HepG2 (cell line): ENCODE results near the gene AJM1. TPM values are rescaled to one million over a fixed set of nuclear protein-coding genes. Genes with fewer than 3 reads are reported as not detected.

Source experiments
- HIC2 ChIP-seq: sonication (generic); formaldehyde crosslinking; IDR thresholded peaks from 2 replicates; pipeline ENCODE4 v1.9.0; 2022; ENCODE audit warnings: low read depth, missing genetic modification reagents
- IRF2 ChIP-seq: IDR thresholded peaks from 2 replicates; pipeline ENCODE4 v1.6.1; 2018; ENCODE audit warnings: missing genetic modification reagents, missing compliant biosample characterization
- MXD4 ChIP-seq: IDR thresholded peaks from 2 replicates; pipeline ENCODE4 v1.6.1; 2016; ENCODE audit warnings: mild to moderate bottlenecking, missing biosample characterization, missing genetic modification reagents
- MYNN ChIP-seq: sonication (generic); formaldehyde crosslinking; IDR thresholded peaks from 2 replicates; pipeline ENCODE4 v1.4.0; 2020; ENCODE audit warnings: mild to moderate bottlenecking, low read depth, missing genetic modification reagents
- NCOA2 ChIP-seq: sonication (generic); formaldehyde crosslinking; IDR thresholded peaks from 2 replicates; pipeline ENCODE4 v1.8.0; 2022; ENCODE audit warnings: inconsistent platforms
- RXRA ChIP-seq: sonication (generic); formaldehyde crosslinking; IDR thresholded peaks from 2 replicates; pipeline ENCODE4 v1.5.1; 2020; ENCODE audit warnings: missing genetic modification reagents
- SMARCE1 ChIP-seq: fragments of 450-650 bp; IDR thresholded peaks from 2 replicates; pipeline ENCODE4 v1.6.1; 2017; ENCODE audit warnings: borderline replicate concordance
- SOX13 ChIP-seq, 3 experiments: fragments of 450-650 bp in 1 of 3; sonication (generic) in 1 of 3; formaldehyde crosslinking in 1 of 3; IDR thresholded peaks in 2 of 3; conservative IDR thresholded peaks in 1 of 3; 2 replicates each; pipeline versions ENCODE4 v1.5.0 to v1.6.1; 2016 to 2020; ENCODE audit warnings: antibody characterized with exemption in 1 of 3, mild to moderate bottlenecking in 1 of 3, missing compliant biosample characterization in 1 of 3, missing genetic modification reagents in 1 of 3, moderate library complexity in 1 of 3
- SOX6 ChIP-seq, 2 experiments: fragments of 450-650 bp in 1 of 2; sonication (generic) in 1 of 2; formaldehyde crosslinking in 1 of 2; IDR thresholded peaks; 2 replicates each; pipeline versions ENCODE4 v1.4.0 to v1.6.1; 2017 to 2020; ENCODE audit warnings: antibody characterized with exemption in 1 of 2, mild to moderate bottlenecking in 1 of 2, missing genetic modification reagents in 1 of 2
- ZNF260 ChIP-seq: sonication (generic); formaldehyde crosslinking; IDR thresholded peaks from 2 replicates; pipeline ENCODE4 v1.4.0; 2020; ENCODE audit warnings: missing genetic modification reagents, low read depth, mild to moderate bottlenecking, borderline replicate concordance
- ZNF33A ChIP-seq: sonication (generic); formaldehyde crosslinking; IDR thresholded peaks from 2 replicates; pipeline ENCODE4 v1.5.1; 2020; ENCODE audit warnings: missing genetic modification reagents, mild to moderate bottlenecking, moderate library complexity, borderline replicate concordance
- ZNF34 ChIP-seq: sonication (generic); formaldehyde crosslinking; IDR thresholded peaks from 2 replicates; pipeline ENCODE4 v1.4.0; 2020; ENCODE audit warnings: mild to moderate bottlenecking, missing genetic modification reagents, borderline replicate concordance
- ZNF501 ChIP-seq: sonication (generic); formaldehyde crosslinking; IDR thresholded peaks from 2 replicates; pipeline ENCODE4 v1.5.1; 2020; ENCODE audit warnings: mild to moderate bottlenecking, moderate library complexity, missing genetic modification reagents
- ZNF646 ChIP-seq: sonication (generic); formaldehyde crosslinking; IDR thresholded peaks from 2 replicates; pipeline ENCODE4 v1.9.0; 2021; ENCODE audit warnings: mild to moderate bottlenecking, missing genetic modification reagents
- ZNF737 ChIP-seq: sonication (generic); formaldehyde crosslinking; IDR thresholded peaks from 2 replicates; pipeline ENCODE4 v1.5.0; 2020; ENCODE audit warnings: missing genetic modification reagents, mild to moderate bottlenecking, borderline replicate concordance
- ZNF775 ChIP-seq: sonication (generic); formaldehyde crosslinking; IDR thresholded peaks from 2 replicates; pipeline ENCODE4 v1.4.0; 2020; ENCODE audit warnings: missing genetic modification reagents, mild to moderate bottlenecking, moderate library complexity, borderline replicate concordance
- polyA plus RNA-seq, 8 experiments: library from polyadenylated mRNA; depleted of rRNA in 3 of 8; stranded (reverse) in 7 of 8; unstranded in 1 of 8; fragments of >200 nt; fragmentation: Illumina TruSeq in 4 of 8; extraction: Trizol in 4 of 8; gene quantifications; 2 replicates each; pipeline versions ENCODE4 v1.2.1 to v1.2.3, GENCODE V29; 2011 to 2016; ENCODE audit warnings: low read depth in 4 of 8, missing spikeins in 1 of 8, mixed read lengths in 1 of 8; ENCODE audit not compliant: insufficient read depth in 1 of 8
- total RNA-seq, 5 experiments: library from RNA; depleted of rRNA; stranded (reverse); fragments of >200 nt; fragmentation: Illumina TruSeq; extraction: Trizol; gene quantifications; 2 replicates each; pipeline ENCODE4 v1.2.3, GENCODE V29; 2016; ENCODE audit warnings: low read depth in 1 of 5
- TF ChIP-seq, protein P1 (sequence below): sonication (generic); formaldehyde crosslinking; IDR thresholded peaks from 2 replicates; pipeline ENCODE4 v1.4.0; 2020; ENCODE audit warnings: missing genetic modification reagents

The AJM1 gene
- total and polyA plus RNA-seq, 2 of the 13 experiments (the other 11 are each of a cell fraction or from before 2014, with no cell fraction given) = 1.1 to 1.2 TPM

DNA sequence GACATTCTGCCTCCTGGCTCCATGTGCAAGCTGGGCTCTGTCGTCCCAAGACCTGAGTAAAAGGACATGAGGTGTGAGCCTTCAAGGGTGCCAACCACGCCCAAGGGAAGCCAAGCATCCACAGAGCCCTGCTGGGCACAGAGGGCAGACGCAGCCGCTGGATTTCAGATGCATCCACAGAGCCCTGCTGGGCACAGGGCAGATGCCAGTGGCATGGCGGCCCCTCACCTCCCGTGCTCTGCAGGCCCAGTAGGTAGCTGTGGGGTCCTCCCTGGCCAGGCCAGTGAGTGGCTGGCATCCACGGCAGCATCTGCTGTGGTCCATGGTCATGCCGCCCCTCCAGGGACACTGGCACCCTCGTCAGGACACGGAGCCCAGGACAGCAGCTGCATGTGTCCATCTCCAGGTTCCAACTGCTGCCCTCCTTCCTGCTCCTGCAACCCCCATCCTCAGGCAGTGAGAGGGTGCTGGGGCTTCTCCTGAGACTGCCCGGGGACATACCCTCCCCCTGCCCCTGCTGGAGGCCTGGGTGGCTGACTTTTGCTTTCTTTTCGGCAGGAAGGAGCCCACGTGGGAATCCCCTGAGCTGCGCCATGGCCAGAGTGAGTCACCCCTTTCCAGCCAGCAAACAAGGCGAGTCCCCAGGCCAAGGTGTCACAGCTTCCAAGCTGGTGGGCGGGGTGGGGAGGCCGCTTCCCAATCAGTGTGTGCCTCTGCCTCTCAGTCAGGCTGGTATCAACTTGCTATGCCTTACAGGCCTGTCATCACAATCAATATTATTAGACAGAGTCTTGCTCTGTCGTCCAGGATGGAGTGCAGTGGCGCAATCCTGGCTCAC is 40.0 kb downstream of the AJM1 start (continued):
- peak; percentile 84 for TF ChIP-seq RXRA (CRISPR knock-in tag)
- TF ChIP-seq ZNF646 (CRISPR knock-in tag) = no peak
- peak; percentile 68; the same call in 1 of the 2 replicates for TF ChIP-seq NCOA2 (CRISPR knock-in tag)
- peak; percentile 47; the same call in 1 of the 2 replicates for TF ChIP-seq ZNF501 (CRISPR knock-in tag)
- TF ChIP-seq, protein P1, sequence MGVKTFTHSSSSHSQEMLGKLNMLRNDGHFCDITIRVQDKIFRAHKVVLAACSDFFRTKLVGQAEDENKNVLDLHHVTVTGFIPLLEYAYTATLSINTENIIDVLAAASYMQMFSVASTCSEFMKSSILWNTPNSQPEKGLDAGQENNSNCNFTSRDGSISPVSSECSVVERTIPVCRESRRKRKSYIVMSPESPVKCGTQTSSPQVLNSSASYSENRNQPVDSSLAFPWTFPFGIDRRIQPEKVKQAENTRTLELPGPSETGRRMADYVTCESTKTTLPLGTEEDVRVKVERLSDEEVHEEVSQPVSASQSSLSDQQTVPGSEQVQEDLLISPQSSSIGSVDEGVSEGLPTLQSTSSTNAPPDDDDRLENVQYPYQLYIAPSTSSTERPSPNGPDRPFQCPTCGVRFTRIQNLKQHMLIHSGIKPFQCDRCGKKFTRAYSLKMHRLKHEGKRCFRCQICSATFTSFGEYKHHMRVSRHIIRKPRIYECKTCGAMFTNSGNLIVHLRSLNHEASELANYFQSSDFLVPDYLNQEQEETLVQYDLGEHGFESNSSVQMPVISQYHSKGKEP = 0 out of 2 replicates have a peak, but pooled peaks have one; percentile 64
- TF ChIP-seq MXD4 (CRISPR knock-in tag) = peak; percentile 96
- TF ChIP-seq IRF2 = peak; percentile 95
- no peak for TF ChIP-seq SOX13 (IDR thresholded peaks at IDR 0.05)
- peak in 1 of 2 experiments; percentile 61; a peak in 1 of 4 replicates for TF ChIP-seq SOX13 (CRISPR knock-in tag; conservative IDR thresholded peaks at IDR 0.05 in 1 of 2, IDR thresholded peaks at IDR 0.05 in 1 of 2)
- TF ChIP-seq SMARCE1 = no peak
- no peak for TF ChIP-seq ZNF737
- TF ChIP-seq SOX6 (IDR thresholded peaks at IDR 0.05) = no peak
- peak; percentile 58 for TF ChIP-seq SOX6 (CRISPR knock-in tag; IDR thresholded peaks at IDR 0.05)
- TF ChIP-seq ZNF775 = no peak
- no peak for TF ChIP-seq ZNF33A (CRISPR knock-in tag)
- 0 out of 2 replicates have a peak, but pooled peaks have one; percentile 64 for TF ChIP-seq ZNF34 (CRISPR knock-in tag)
- no peak for TF ChIP-seq ZNF260 (CRISPR knock-in tag)
- TF ChIP-seq MYNN (CRISPR knock-in tag) = no peak
- peak; percentile 52; the same call in 1 of the 2 replicates for TF ChIP-seq HIC2 (CRISPR knock-in tag)
